ENCODE results near the gene TMEM167A.

TMEM167A gene

GRCh38 chr5:83034528-83035207 lies 42.5 kb downstream of the TMEM167A start:
- DNase-seq, result no peak

- no peak for DNase-seq
Observed at GRCh38 chr5:83034036-83034435, 43.2 kb downstream of the TMEM167A start.

GRCh38 chr5:83031381-83031780 lies 45.8 kb downstream of the TMEM167A start:
- no peak for DNase-seq

GRCh38 chr5:83029912-83030311 lies 47.3 kb downstream of the TMEM167A start:
- no peak for DNase-seq

- no peak for DNase-seq
Observed at GRCh38 chr5:83026930-83027687, 50.1 kb downstream of the TMEM167A start.

GRCh38 chr5:83026516-83026915 lies 50.7 kb downstream of the TMEM167A start:
- DNase-seq, result no peak

GRCh38 chr5:83025690-83026478 lies 51.3 kb downstream of the TMEM167A start:
- DNase-seq, result no peak

GRCh38 chr5:83022334-83022733 lies 54.9 kb downstream of the TMEM167A start:
- no peak for DNase-seq

- no peak for DNase-seq
Observed at GRCh38 chr5:83015676-83016075, 61.5 kb downstream of the TMEM167A start.

- no peak for DNase-seq
Observed at GRCh38 chr5:83011985-83012384, 65.2 kb downstream of the TMEM167A start.

GRCh38 chr5:83009408-83009807 lies 67.8 kb downstream of the TMEM167A start:
- no peak for DNase-seq

- DNase-seq, result no peak
Observed at GRCh38 chr5:83007755-83008154, 69.4 kb downstream of the TMEM167A start.

GRCh38 chr5:83006683-83007283 lies 70.4 kb downstream of the TMEM167A start:
- no peak for DNase-seq

GRCh38 chr5:83003791-83004190 lies 73.4 kb downstream of the TMEM167A start:
- DNase-seq, result no peak

Measured in activated CD4-positive, alpha-beta T cell treated with anti-CD3 and anti-CD28 coated beads, Interleukin-2, amount 50 U/mL, for 48 hours (primary cell).